GM18498 (cell line): ENCODE data around the gene TMEM151A.
"Not testable (repeated sequence)": the region's sequence is repeated elsewhere in the genome, so short reads cannot be mapped to it uniquely, and the experiment has no call there.

ENCODE experiments used
- ATAC-seq: cut with Tn5 transposase; IDR thresholded peaks from one replicate; pipeline ENCODE4 v1.9.1; 2021; ENCODE audit warnings: mild to moderate bottlenecking, moderate library complexity; ENCODE audit not compliant: unreplicated experiment

Gene TMEM151A

DNA sequence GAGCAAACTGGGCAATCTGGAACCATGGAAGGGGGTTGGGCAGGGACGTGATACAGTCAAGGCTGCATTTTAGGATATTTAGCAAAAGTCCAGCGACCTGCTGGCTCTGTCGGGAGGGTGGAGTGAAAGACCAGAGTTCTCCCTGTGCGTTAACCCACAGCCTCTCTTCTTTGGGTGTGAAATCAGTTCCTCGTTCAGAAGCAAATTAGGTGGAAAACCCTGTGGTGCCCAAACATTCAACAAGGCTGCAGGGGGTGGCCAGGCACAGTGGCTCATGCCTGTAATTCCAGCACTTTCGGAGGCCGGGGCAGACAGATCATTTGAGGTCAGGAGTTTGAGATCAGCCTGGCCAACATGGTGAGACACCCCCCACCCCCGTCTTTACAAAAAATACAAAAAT, 5.9 kb downstream of the TMEM151A start:
- no peak for ATAC-seq

- no peak for ATAC-seq
Observed at GRCh38 chr11:66299186-66299585, 7.5 kb downstream of the TMEM151A start.

DNA sequence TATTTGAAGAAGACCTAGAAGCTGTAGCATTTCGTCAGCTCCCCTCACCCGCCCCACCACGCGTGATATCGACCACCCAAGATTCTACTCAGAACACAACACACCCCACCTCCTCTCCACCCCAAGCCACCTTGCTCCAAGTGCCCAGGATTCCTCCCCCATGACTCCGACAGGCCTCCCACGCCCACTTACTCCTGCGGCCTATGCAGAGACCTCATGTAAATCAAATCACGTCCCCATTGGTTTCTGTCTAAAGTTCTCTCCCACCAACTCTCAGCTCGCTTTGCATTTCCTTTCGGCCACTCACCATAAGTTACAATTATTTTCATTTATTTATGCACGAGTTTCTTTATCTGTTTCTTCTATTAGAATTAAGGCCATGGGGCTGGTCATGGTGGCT, 11.0 kb downstream of the TMEM151A start:
- ATAC-seq, result no peak

DNA sequence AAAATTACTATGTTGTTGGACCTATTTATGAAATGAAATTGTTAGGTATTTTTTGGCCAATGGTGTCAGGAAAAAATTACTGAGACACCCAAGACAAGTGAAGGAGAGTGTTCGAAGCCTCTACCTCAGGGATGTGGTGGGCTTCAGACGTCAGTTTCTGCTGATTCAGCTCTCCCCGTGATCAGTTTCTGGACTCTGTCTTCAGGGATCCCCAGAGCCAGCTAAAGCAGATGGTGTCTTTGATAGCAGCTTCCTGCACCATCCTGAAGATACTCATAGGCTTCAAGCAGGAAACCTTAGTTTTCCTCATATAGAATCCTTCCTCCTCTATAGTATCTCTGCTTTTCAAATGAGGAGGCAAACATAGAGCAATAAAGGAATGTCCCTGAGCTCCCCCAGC, 17.8 kb downstream of the TMEM151A start:
- no peak for ATAC-seq

DNA sequence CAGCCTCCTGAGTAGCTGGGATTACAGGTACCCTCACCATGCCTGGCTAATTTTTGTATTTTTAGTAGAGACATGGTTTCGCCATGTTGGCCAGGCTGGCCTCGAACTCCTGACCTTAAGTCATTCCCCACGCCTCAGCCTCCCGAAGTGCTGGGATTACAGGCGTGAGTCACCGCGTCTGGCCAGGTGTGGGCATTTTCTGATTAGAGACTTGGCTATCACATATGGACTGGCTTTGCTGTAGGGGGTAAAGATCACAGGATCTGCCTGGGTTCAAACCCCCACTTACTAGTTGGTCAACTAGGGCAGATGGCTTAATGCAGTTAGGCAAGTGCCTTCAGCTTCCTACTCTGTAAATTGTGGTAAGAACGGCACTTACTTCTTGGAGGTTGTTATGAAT, 18.6 kb downstream of the TMEM151A start:
- ATAC-seq, result no peak

- not testable (repeated sequence) for ATAC-seq
Observed at GRCh38 chr11:66310803-66311440, 19.2 kb downstream of the TMEM151A start.

- no peak for ATAC-seq
Observed at GRCh38 chr11:66311470-66311964, 19.8 kb downstream of the TMEM151A start.

DNA sequence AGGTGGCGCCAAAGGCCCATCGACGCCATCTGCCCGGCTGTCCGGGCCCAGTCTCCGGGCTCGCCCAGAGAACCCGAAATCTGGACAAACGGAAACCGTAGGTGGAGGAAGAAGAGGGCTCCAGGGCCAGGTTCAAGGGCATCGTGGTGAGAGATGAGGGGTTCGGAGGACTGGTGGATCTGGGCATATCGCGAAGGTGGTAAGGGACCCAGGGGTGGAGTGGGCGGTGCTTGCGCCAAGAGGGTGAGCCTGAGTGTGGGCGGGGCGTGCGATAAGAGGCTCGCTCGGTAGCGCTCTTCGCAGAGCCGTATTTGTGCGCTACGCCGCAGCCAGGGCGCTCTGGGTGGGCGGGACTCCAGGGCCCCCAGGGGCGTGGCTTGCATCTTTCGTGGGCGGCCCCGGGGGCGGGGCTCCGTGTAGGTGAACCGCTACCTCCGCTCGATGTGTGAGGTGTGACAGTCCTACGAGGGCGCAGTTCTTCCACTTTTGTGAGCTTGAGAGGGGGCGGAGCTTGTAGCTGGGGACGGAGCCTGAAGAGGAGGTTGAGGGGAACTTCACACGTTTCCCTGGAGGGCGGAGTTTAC, 20.4 kb downstream of the TMEM151A start:
- ATAC-seq, result peak; percentile 73

DNA sequence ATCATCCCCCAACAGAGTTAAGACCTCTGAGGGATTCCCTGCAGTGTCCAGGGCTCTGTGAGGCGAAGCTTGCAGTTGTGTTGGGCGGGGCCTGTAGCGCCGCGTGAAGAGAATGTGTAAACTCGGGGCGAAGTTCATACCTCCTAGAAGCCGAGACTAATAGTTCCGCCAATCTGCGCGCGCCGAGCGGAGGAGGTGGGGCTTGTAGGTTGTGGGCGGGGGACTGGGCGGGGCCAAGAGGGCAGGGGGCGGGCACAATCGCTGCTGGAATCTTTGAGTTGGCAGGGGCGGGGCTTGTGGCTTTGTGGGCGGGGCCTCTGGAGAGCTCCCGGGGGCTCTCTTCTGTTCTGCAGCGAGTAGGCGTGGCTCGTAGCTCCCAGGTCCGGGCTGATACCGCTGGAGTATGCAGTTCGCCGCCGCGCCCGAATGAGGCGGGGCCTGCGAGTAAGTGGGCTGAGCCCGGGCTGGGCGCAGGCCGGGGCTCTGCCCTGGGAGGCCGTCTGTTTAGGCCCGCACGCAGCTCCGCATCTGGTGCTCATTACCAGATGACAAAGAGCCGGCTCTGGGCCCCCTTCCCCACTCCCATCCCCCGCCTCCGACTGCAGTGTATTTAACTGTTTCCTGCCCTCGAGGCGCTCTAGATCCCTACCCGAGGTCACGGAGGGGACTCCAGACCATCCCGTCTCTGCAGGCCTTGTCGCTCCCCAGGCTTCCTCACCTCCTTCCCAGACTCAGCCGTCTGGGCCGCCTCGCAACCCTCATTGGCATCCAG, 21.0 kb downstream of the TMEM151A start:
- peak; percentile 58 for ATAC-seq

- no peak for ATAC-seq
Observed at GRCh38 chr11:66313321-66314185, 21.9 kb downstream of the TMEM151A start.

DNA sequence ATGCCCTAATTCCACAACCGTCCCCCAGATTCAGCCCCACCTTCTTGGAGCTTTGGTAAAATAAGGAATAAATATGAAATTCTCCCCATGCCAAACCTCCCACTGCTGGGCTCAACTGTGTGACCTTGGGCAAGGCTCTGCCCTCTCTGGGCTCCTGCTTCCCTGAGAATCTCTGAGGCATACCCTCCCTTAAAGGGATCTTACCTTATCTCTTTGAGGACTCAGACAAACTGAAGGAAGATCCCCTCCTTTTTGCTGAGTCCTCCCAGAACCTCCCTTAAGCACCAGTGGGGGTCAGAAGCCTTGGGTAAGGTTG, 22.4 kb downstream of the TMEM151A start:
- no peak for ATAC-seq

DNA sequence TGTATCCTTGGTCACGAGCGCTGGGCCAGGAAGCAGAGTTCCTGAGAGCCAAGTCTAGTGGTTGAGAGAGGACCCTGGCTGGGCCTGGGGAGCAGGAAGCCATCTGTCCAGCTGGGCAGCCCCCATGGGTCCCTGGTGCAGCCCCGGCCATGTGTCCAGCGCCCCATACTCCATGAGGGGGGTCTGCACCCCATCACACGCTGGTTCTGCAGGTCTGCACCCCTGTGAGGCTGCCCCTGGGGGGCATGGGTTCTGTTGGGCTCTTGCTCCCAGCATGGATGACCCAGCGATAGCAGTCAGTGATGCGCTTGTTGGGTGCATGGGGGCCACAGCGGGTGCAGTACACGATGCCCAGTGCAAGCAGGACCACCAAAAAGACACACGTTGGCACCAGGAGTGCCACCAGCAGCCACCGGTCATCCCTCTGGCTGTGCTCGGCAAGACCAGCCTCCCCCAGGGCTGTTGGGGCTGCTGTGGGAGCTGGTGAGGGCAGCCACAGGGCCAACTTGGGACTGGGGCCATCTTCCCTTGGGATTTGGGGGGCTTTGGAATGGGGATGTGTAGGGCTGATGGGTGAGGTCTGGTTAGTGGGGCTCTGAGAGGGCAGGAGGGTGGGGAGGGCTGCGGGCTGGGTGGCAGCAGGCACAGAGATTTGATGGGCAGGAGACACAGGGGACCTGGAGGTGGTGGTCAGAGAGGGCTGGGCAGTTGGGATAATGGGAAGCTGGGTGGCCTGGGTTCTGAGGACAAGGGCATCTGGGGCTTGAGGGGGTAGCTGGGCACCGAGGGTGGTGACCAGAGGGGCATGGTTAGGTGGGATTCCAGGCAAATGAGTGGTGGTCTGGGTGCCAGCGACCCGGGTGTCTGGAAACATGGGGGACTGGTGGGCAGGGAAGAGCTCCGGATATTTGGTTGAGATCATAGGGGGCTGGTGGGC, 23.1 kb downstream of the TMEM151A start:
- no peak for ATAC-seq

- no peak for ATAC-seq
Observed at GRCh38 chr11:66315498-66315885, 23.8 kb downstream of the TMEM151A start.

- no peak for ATAC-seq
Observed at GRCh38 chr11:66315921-66316811, 24.5 kb downstream of the TMEM151A start.

GRCh38 chr11:66316849-66317251, 25.2 kb downstream of the TMEM151A start, which contains the start of gene CD248:
TSS of gene CD248 (minus strand) at chr11:66317044. CDS start at chr11:66317027, 17 bp downstream.
- no peak for ATAC-seq

- ATAC-seq, result no peak
Observed at GRCh38 chr11:66317322-66317722, 25.6 kb downstream of the TMEM151A start.

- ATAC-seq, result no peak
Observed at GRCh38 chr11:66317723-66318599, 26.3 kb downstream of the TMEM151A start.

DNA sequence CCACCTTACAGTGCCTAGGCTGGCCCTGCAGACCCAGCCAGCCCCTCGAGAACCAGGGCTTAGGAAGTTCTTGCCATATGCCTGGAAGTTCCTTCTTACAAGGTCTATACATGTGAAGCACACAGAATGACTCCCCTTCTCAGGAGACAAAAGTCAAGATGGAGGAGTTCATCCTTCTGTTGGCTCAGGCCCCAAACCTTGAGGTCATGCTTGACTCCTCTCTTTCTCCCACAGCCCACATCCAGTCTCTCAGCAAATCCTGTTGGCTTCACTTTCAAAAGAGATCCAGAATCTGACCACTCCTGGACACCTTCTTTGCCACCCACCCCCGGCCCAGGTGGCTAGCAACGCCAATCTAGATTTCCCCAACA, 26.9 kb downstream of the TMEM151A start:
- ATAC-seq, result no peak
